ENCODE data around the gene CDC25A.

CDC25A gene

GRCh38 chr3:48194446-48195071, 6.3 kb upstream of the CDC25A start (continued):
- no peak for TF ChIP-seq TSHZ2 (CRISPR knock-in tag; IDR thresholded peaks at IDR 0.05)

GRCh38 chr3:48190911-48191310, 2.7 kb upstream of the CDC25A start:
- ATAC-seq, result no peak
- TF ChIP-seq ZFP30 (CRISPR knock-in tag; IDR thresholded peaks at IDR 0.05) (no peak), ZC3H10 (CRISPR knock-in tag; IDR thresholded peaks at IDR 0.05) (no peak), CREB5 (CRISPR knock-in tag; IDR thresholded peaks at IDR 0.05; ENCODE audit: low read depth) (no peak), CSRNP3 (CRISPR knock-in tag; IDR thresholded peaks at IDR 0.05) (no peak), TSHZ2 (CRISPR knock-in tag; IDR thresholded peaks at IDR 0.05) (no peak), ESRRG (CRISPR knock-in tag; IDR thresholded peaks at IDR 0.05) (no peak), ZNF565 (CRISPR knock-in tag; conservative IDR thresholded peaks at IDR 0.05; ENCODE audit: low read depth) (no peak), TOX (CRISPR knock-in tag; IDR thresholded peaks at IDR 0.05; ENCODE audit: borderline replicate concordance) (no peak), PPARA (CRISPR knock-in tag; IDR thresholded peaks at IDR 0.05; ENCODE audit: borderline replicate concordance) (no peak), ZFP3 (CRISPR knock-in tag; IDR thresholded peaks at IDR 0.05) (no peak), TCF4 (CRISPR knock-in tag; IDR thresholded peaks at IDR 0.05; ENCODE audit: borderline replicate concordance) (no peak)

GRCh38 chr3:48189321-48189720, 1.1 kb upstream of the CDC25A start:
- ATAC-seq, result no peak

More at GRCh38 chr3:48189321-48189720, 1.1 kb upstream of the CDC25A start:
- no peak for TF ChIP-seq CSRNP3 (CRISPR knock-in tag; IDR thresholded peaks at IDR 0.05)
- TF ChIP-seq TOX (CRISPR knock-in tag; IDR thresholded peaks at IDR 0.05; ENCODE audit: borderline replicate concordance), result no peak
- TF ChIP-seq ZC3H10 (CRISPR knock-in tag; IDR thresholded peaks at IDR 0.05), result no peak
- no peak for TF ChIP-seq PATZ1 (CRISPR knock-in tag; IDR thresholded peaks at IDR 0.05; ENCODE audit: borderline replicate concordance)
- no peak for TF ChIP-seq PPARA (CRISPR knock-in tag; IDR thresholded peaks at IDR 0.05; ENCODE audit: borderline replicate concordance)
- TF ChIP-seq ZNF565 (CRISPR knock-in tag; conservative IDR thresholded peaks at IDR 0.05; ENCODE audit: low read depth), result no peak
- no peak for TF ChIP-seq ZFP3 (CRISPR knock-in tag; IDR thresholded peaks at IDR 0.05)
- TF ChIP-seq ISL1 (CRISPR knock-in tag; IDR thresholded peaks at IDR 0.05), result no peak
- TF ChIP-seq RARB (CRISPR knock-in tag; IDR thresholded peaks at IDR 0.05), result no peak

Data from SK-N-SH treated with all-trans-retinoic acid at 6 μM for 48 hours (cell line).